Astrocyte (in vitro differentiated cells and primary cell): ENCODE measurements around the gene KLHL30. TPM values are rescaled to one million over a fixed set of nuclear protein-coding genes. Genes with fewer than 3 reads are reported as not detected.

Source experiments
- DNase-seq: peaks from one replicate; pipeline ENCODE4 v3.0.0-alpha.2; 2010; ENCODE audit warnings: low read depth
- FAIRE-seq: peaks from 2 replicates; lab custom pipeline; 2011; peaks lifted over from hg19 to GRCh38; lab: Jason Lieb, UNC
- H2AFZ ChIP-seq: 2 replicates; pipeline ENCODE4 v1.6.0; 2012; ENCODE audit warnings: low read depth, low read length, inconsistent platforms
- H3K27ac ChIP-seq: 2 replicates; pipeline ENCODE4 v1.5.1; 2011; ENCODE audit warnings: low read depth, low read length, inconsistent platforms
- H3K27me3 ChIP-seq: 2 replicates; pipeline ENCODE4 v1.6.0; 2011; ENCODE audit warnings: low read length, inconsistent platforms; ENCODE audit not compliant: insufficient read depth
- H3K36me3 ChIP-seq: 2 replicates; pipeline ENCODE4 v1.5.1; 2011; ENCODE audit warnings: low read length, inconsistent platforms; ENCODE audit not compliant: insufficient read depth
- H3K4me1 ChIP-seq: 2 replicates; pipeline ENCODE4 v1.5.1; 2011; ENCODE audit warnings: low read length, inconsistent platforms; ENCODE audit not compliant: insufficient read depth
- H3K4me2 ChIP-seq: 2 replicates; pipeline ENCODE4 v1.6.0; 2012; ENCODE audit warnings: low read length, inconsistent platforms
- H3K4me3 ChIP-seq: 2 replicates; pipeline ENCODE4 v1.5.1; 2011; ENCODE audit warnings: low read depth, mild to moderate bottlenecking, low read length, inconsistent platforms; ENCODE audit not compliant: insufficient read depth
- H3K79me2 ChIP-seq: 2 replicates; pipeline ENCODE4 v1.6.0; 2012; ENCODE audit warnings: mild to moderate bottlenecking, low read length, inconsistent platforms; ENCODE audit not compliant: insufficient read depth
- H3K9ac ChIP-seq: 2 replicates; pipeline ENCODE4 v1.6.0; 2012; ENCODE audit warnings: mild to moderate bottlenecking, low read length, inconsistent platforms
- H3K9me3 ChIP-seq: 2 replicates; pipeline ENCODE4 v1.5.1; 2012; ENCODE audit warnings: low read depth, mild to moderate bottlenecking, low read length, inconsistent platforms; ENCODE audit not compliant: insufficient read depth
- H4K20me1 ChIP-seq: 2 replicates; pipeline ENCODE4 v1.6.0; 2012; ENCODE audit warnings: low read length, inconsistent platforms; ENCODE audit not compliant: insufficient read depth
- H3K27ac Mint-ChIP-seq: one replicate; pipeline ENCODE4 v1.8.0; 2021; ENCODE audit warnings: mild to moderate bottlenecking, mixed read lengths; ENCODE audit not compliant: unreplicated experiment
- H3K27me3 Mint-ChIP-seq: one replicate; pipeline ENCODE4 v1.8.0; 2021; ENCODE audit warnings: low read depth, mixed read lengths; ENCODE audit not compliant: unreplicated experiment
- H3K36me3 Mint-ChIP-seq: one replicate; pipeline ENCODE4 v1.8.0; 2021; ENCODE audit warnings: low read depth, mixed read lengths; ENCODE audit not compliant: unreplicated experiment
- H3K4me1 Mint-ChIP-seq: one replicate; pipeline ENCODE4 v1.8.0; 2021; ENCODE audit warnings: low read depth, mixed read lengths; ENCODE audit not compliant: unreplicated experiment
- H3K4me3 Mint-ChIP-seq: one replicate; pipeline ENCODE4 v1.8.0; 2021; ENCODE audit warnings: mild to moderate bottlenecking, moderate library complexity, mixed read lengths; ENCODE audit not compliant: unreplicated experiment
- H3K9me3 Mint-ChIP-seq: one replicate; pipeline ENCODE4 v1.8.0; 2021; ENCODE audit warnings: mild to moderate bottlenecking, mixed read lengths; ENCODE audit not compliant: unreplicated experiment
- EZH2 ChIP-seq: IDR thresholded peaks from 2 replicates; pipeline ENCODE4 v1.6.1; 2012; ENCODE audit warnings: mild to moderate bottlenecking, low read length, inconsistent platforms; ENCODE audit not compliant: insufficient read depth
- total RNA-seq: library from RNA; stranded (reverse); gene quantifications from 2 replicates; pipeline ENCODE4 v1.2.1, GENCODE V29; 2021
- TF ChIP-seq, protein P1 (sequence below): IDR thresholded peaks from 2 replicates; pipeline ENCODE4 v1.5.1; 2011; ENCODE audit warnings: low read depth, mild to moderate bottlenecking, inconsistent platforms, low read length, moderate library complexity; ENCODE audit not compliant: insufficient read depth

KLHL30 gene
- total RNA-seq, 1 donor from 2014 or later: 0.59 TPM

DNA sequence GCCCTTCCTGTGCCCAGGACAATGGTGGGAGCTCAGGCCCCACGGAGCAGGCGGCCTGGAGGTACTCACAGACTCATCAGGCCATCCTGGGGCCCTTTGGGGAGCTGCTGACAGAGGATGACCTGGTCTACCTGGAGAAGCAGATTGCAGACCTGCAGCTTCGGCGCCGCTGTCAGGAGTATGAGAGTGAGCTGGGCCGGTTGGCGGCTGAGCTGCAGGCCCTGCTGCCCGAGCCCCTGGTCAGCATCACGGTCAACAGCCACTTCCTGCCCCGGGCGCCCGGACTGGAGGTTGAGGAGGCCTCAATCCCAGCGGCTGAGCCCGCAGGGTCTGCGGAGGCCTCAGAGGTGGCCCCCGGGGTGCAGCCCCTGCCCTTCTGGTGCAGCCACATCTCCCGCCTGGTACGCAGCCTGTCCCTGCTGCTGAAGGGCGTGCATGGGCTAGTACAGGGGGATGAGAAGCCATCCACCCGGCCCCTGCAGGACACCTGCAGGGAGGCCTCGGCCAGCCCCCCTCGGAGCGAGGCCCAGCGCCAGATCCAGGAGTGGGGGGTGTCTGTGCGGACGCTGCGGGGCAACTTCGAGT, 8.3 kb upstream of the KLHL30 start:
- H3K27ac ChIP-seq: no peak overlapping the region
- no peaks in the 10 kb centered on the region for H3K4me1 ChIP-seq
- TF ChIP-seq, protein P1, sequence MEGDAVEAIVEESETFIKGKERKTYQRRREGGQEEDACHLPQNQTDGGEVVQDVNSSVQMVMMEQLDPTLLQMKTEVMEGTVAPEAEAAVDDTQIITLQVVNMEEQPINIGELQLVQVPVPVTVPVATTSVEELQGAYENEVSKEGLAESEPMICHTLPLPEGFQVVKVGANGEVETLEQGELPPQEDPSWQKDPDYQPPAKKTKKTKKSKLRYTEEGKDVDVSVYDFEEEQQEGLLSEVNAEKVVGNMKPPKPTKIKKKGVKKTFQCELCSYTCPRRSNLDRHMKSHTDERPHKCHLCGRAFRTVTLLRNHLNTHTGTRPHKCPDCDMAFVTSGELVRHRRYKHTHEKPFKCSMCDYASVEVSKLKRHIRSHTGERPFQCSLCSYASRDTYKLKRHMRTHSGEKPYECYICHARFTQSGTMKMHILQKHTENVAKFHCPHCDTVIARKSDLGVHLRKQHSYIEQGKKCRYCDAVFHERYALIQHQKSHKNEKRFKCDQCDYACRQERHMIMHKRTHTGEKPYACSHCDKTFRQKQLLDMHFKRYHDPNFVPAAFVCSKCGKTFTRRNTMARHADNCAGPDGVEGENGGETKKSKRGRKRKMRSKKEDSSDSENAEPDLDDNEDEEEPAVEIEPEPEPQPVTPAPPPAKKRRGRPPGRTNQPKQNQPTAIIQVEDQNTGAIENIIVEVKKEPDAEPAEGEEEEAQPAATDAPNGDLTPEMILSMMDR: no peak
- no peak for TF ChIP-seq EZH2
- no peak overlapping the region for H3K4me3 ChIP-seq
- DNase-seq (no peak), FAIRE-seq (no peak)
- Mint-ChIP-seq H3K4me1 (no peaks in the 10 kb centered on the region), H3K4me3 (no peak overlapping the region), H3K9me3 (no peaks in the 10 kb centered on the region), H3K36me3 (no peaks in the 10 kb centered on the region), H3K27me3 (peaks cover 21% of the 10 kb centered on the region), H3K27ac (no peak overlapping the region)
- H3K4me2 ChIP-seq: no peak overlapping the region
- no peaks in the 10 kb centered on the region for H3K36me3 ChIP-seq
- H2AFZ ChIP-seq: no peak overlapping the region
- H4K20me1 ChIP-seq: no peaks in the 10 kb centered on the region
- no peak overlapping the region for H3K9ac ChIP-seq
- H3K27me3 ChIP-seq: no peaks in the 10 kb centered on the region
- H3K79me2 ChIP-seq: no peaks in the 10 kb centered on the region
- no peaks in the 10 kb centered on the region for H3K9me3 ChIP-seq

DNA sequence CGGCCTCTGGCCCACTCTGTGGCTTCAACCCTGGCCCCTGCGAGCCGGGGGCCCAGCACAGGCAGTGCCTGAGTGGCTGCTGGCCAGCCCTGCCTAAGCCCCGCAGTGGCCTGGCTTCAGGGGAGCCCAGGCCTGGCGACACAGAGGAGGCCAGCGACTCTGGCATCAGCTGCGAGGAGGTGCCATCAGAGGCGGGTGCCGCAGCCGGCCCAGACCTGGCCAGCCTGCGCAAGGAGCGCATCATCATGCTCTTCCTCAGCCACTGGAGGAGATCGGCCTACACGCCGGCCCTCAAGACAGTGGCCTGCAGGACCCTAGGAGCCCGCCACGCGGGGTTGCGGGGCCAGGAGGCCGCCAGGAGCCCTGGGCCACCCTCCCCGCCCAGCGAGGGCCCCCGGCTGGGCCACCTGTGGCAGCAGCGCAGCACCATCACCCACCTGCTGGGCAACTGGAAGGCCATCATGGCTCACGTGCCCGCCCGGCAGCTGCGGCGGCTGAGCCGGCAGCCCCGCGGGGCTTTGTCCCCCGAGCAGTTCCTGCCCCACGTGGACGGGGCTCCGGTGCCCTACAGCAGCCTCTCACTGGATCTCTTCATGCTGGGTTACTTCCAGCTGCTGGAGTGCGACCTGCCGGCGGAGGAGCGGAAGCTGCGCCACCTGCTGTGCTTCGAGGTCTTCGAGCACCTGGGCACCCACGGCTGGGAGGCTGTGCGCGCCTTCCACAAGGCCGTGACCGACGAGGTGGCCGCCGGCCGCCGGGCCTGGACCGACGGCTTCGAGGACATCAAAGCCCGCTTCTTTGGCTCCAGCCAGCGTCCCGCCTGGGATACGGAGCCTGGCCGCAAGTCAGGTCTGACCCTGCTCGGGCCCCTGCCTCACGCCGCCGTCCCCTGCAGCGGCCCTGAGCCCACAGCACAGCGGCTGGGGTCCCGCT, 7.5 kb upstream of the KLHL30 start:
- H4K20me1 ChIP-seq: no peaks in the 10 kb centered on the region
- no peak overlapping the region for H2AFZ ChIP-seq
- Mint-ChIP-seq H3K4me3 (no peak overlapping the region), H3K36me3 (no peaks in the 10 kb centered on the region), H3K27ac (no peak overlapping the region), H3K9me3 (no peaks in the 10 kb centered on the region), H3K4me1 (no peaks in the 10 kb centered on the region), H3K27me3 (peaks cover 24% of the 10 kb centered on the region)
- H3K9ac ChIP-seq: no peak overlapping the region
- TF ChIP-seq EZH2: no peak
- TF ChIP-seq, protein P1: no peak
- no peak for FAIRE-seq
- no peaks in the 10 kb centered on the region for H3K4me1 ChIP-seq
- no peaks in the 10 kb centered on the region for H3K36me3 ChIP-seq
- H3K9me3 ChIP-seq: no peaks in the 10 kb centered on the region
- H3K27ac ChIP-seq: no peak overlapping the region
- no peaks in the 10 kb centered on the region for H3K79me2 ChIP-seq
- no peaks in the 10 kb centered on the region for H3K27me3 ChIP-seq
- no peak overlapping the region for H3K4me3 ChIP-seq
- no peak for DNase-seq
- H3K4me2 ChIP-seq: no peak overlapping the region
